ENCODE measurements around the gene CNN1. TPM values are rescaled to one million over a fixed set of nuclear protein-coding genes. Genes with fewer than 3 reads are reported as not detected.
A peak's percentile ranks its signal among the peaks of the same experiment; 100 is the strongest.
"Not testable (repeated sequence)": the region's sequence is repeated elsewhere in the genome, so short reads cannot be mapped to it uniquely, and the experiment has no call there.

The CNN1 gene
- total and polyA plus RNA-seq, 4 donors = 406 to 1,055 (median 558) TPM

DNA sequence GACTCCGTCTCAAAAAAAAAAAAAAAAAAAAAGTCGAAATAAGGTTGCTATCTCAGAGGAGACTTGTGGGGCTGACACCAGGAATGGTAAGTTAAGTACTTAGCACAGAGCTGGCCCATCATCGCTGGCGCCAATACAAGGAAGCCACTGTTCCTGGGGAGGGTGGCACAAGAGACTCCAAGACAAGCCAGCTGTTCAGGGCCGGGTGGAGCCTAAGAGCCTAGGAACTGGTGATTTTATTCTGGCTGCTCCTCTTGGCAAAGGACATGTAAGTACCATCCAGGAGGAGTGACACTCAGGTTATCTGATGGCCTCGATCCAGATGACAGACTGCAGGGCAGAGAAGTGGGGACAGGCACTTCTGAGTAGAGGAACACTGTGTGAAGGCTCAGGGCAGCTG, 16.6 kb downstream of the CNN1 start:
- no peak overlapping the region for H3K27ac ChIP-seq (ENCODE audit: low read depth in 1 of 2, low read length in 2 of 2)
- intact Hi-C loops (cut with DNase I) = no loop called here
- no peaks in the 10 kb centered on the region for H3K27me3 ChIP-seq (ENCODE audit: control insufficient read depth in 1 of 2, insufficient read depth in 2 of 2, low read length in 1 of 2)
- peaks cover 0 to 3% of the 10 kb centered on the region in 2 donors for H3K4me1 ChIP-seq (ENCODE audit: control insufficient read depth in 1 of 2, insufficient read depth in 2 of 2, low read length in 2 of 2)
- DNase-seq (no peak), ATAC-seq (ENCODE audit: low FRiP score) (no peak)
- H3K4me3 ChIP-seq (ENCODE audit: low read length in 2 of 2) = no peak overlapping the region
- 87 to 91% methylated on average over 5 to 6 of the region's 6 CpGs for WGBS, 2 donors
- H3K36me3 ChIP-seq (ENCODE audit: control insufficient read depth in 1 of 2, insufficient read depth in 2 of 2, low read length in 1 of 2) = peaks cover 0 to 3% of the 10 kb centered on the region in 2 donors
- H3K9me3 ChIP-seq (ENCODE audit: control insufficient read depth, low read length) = no peaks in the 10 kb centered on the region

DNA sequence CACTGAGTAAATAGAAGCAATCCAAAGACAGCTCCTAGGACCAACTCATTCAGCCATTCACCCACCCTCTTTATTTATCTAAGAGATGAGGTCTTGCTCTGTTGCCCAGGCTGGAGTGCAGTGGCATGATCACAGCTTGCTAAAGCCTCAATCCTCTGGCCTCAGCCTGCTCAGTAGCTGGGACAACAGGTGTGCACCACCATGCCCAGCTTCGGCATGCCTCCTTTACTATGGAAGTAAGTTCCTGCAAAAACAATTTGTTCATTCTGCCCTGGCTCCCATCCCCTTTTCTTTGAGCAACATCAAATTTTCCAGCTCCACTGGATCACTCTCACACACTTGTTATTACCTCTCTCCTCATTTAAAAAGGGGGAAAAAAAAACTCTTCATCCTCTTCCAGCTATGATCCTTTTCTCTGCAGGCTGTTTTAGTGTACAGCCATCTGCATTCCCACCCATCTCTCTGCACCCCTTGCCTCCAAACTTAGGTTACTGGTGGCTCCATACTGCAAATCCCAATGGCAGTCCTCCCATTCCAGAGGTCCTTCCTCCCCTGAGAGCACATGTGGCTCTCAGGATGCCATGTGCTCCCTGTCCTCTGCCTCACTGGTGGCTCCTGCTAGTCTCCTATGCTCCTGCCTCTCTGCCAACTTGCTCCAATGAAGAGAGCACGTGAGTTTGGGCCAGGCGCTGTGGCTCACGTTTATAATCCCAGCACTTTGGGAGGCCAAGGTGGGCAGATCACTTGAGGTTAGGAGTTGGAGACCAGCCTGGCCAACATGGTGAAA, 18.2 kb downstream of the CNN1 start:
- peaks cover 0 to 3% of the 10 kb centered on the region in 2 donors for H3K36me3 ChIP-seq (ENCODE audit: control insufficient read depth in 1 of 2, insufficient read depth in 2 of 2, low read length in 1 of 2)
- H3K4me1 ChIP-seq (ENCODE audit: control insufficient read depth in 1 of 2, insufficient read depth in 2 of 2, low read length in 2 of 2) = peaks cover 0 to 3% of the 10 kb centered on the region in 2 donors

DNA sequence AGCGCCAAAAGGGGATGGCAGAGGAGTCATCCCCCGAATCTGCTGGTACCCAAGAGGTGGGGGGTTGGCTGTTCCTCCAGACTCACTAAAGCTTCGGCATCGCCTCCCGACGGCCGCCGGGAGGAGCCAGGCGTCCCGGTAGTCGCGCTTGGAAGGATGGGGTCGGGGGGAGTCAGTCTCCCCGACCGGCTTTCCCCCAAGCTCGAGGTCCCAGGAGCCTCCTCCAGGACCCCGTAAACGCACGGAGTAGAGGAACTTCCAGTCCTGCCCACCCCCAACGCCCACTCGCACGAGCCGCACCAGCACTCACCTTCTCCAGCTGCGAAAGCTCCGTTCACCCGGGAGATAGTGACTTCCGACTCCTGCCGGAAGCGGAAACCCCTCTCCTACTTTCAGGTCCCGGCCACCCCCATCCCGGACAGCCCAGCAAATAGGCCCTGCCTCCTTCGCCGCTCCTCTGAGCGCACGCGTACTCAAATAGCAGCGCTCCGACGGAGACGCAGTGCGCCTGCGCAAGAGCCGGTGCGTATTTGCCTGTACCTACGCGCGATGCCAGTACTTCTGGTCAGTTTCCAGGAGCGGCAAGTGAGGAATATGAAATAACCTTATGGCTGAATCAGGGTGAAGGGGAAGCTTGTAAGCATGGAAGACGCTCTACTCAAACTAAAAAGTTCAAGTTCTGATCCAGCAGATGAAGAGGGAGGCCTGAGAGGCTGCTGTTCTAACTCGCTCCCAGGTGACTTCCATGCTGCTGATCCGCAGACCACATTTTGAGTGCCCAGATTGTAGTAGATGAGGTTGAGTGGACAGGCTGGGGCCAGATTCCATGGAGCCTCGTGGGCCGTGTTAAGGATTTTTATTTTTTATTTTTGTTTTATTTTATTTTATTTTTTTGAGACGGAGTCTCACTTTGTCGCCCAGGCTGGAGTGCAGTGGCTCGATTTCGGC, 20.5 kb downstream of the CNN1 start, which contains the start of gene ELOF1:
Gene ELOF1, minus strand, starts transcription at position 350 of the 948 bp plus-strand sequence. CDS start 4,883 bp downstream, outside the sequence.
- intact Hi-C loops (cut with DNase I) = no loop called here

More for the DNA sequence above, 18.2 kb downstream of the CNN1 start:
- Histone ChIP-seq H3K4me3 (ENCODE audit: low read length in 2 of 2) (no peak overlapping the region), H3K27me3 (ENCODE audit: control insufficient read depth in 1 of 2, insufficient read depth in 2 of 2, low read length in 1 of 2) (no peaks in the 10 kb centered on the region), H3K9me3 (ENCODE audit: control insufficient read depth, low read length) (no peaks in the 10 kb centered on the region), H3K27ac (ENCODE audit: low read depth in 1 of 2, low read length in 2 of 2) (no peak overlapping the region)
- DNase-seq = no peak
- 72 to 79% methylated on average over 4 of the region's 4 CpGs for WGBS, 2 donors
- no peak for ATAC-seq (ENCODE audit: low FRiP score)
- intact Hi-C loops (cut with DNase I) = no loop called here

DNA sequence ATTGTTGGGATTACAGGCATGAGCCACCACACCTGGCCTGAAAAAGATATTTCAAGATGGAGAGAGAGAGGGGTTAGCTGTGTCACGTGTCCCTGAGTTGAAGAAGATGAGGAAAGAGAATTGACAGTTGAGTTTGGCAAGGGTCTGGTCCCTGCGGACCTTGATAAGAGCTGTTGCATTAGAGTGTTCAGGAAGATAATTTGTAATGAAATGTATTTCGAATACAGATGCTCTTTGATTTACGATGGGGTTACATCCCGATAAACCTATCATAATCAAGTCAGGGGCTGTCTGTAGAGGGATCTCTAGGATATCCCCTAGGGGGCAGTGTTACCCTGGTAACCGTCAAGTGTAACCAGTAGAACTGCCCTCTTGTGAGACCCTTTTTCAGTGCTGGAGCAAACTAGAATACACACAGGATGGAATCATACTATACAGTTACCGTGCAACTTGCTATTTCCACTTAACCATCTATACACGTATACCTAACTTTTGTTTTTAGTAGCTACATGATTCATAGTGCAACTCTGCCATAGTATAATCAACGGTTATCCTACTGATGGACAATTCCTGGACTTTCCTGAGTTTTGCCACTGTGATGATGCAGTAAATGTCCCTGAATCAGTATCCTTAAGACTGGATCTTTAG, 21.9 kb downstream of the CNN1 start:
- Histone ChIP-seq H3K36me3 (ENCODE audit: control insufficient read depth in 1 of 2, insufficient read depth in 2 of 2, low read length in 1 of 2) (no peaks in the 10 kb centered on the region), H3K27ac (ENCODE audit: low read depth in 1 of 2, low read length in 2 of 2) (no peak overlapping the region), H3K4me3 (ENCODE audit: low read length in 2 of 2) (no peak overlapping the region), H3K4me1 (ENCODE audit: control insufficient read depth in 1 of 2, insufficient read depth in 2 of 2, low read length in 2 of 2) (peaks cover 0 to 3% of the 10 kb centered on the region in 2 donors), H3K9me3 (ENCODE audit: control insufficient read depth, low read length) (no peaks in the 10 kb centered on the region), H3K27me3 (ENCODE audit: control insufficient read depth in 1 of 2, insufficient read depth in 2 of 2, low read length in 1 of 2) (no peaks in the 10 kb centered on the region)
- intact Hi-C loops (cut with DNase I) = no loop called here
- no peak for DNase-seq
- no peak for ATAC-seq (ENCODE audit: low FRiP score)
- WGBS, 2 donors = 13 to 14% methylated on average over 9 of the region's 9 CpGs

More for the DNA sequence above, 20.5 kb downstream of the CNN1 start, which contains the start of gene ELOF1:
- peak; percentile 98 for ATAC-seq (ENCODE audit: low FRiP score)
- Histone ChIP-seq H3K4me1 (ENCODE audit: control insufficient read depth in 1 of 2, insufficient read depth in 2 of 2, low read length in 2 of 2) (peaks cover 0 to 3% of the 10 kb centered on the region in 2 donors), H3K27ac (ENCODE audit: low read depth in 1 of 2, low read length in 2 of 2) (peak within 1 kb of the TSS in 1 of 2 donors; percentile 53), H3K9me3 (ENCODE audit: control insufficient read depth, low read length) (no peaks in the 10 kb centered on the region), H3K36me3 (ENCODE audit: control insufficient read depth in 1 of 2, insufficient read depth in 2 of 2, low read length in 1 of 2) (peaks cover 0 to 3% of the 10 kb centered on the region in 2 donors), H3K4me3 (ENCODE audit: low read length in 2 of 2) (peak within 1 kb of the TSS; percentile 73 to 87), H3K27me3 (ENCODE audit: control insufficient read depth in 1 of 2, insufficient read depth in 2 of 2, low read length in 1 of 2) (no peaks in the 10 kb centered on the region)
- peak; percentile 99 for DNase-seq
- 1 to 3% methylated on average over 57 of the region's 57 CpGs for WGBS, 2 donors

DNA sequence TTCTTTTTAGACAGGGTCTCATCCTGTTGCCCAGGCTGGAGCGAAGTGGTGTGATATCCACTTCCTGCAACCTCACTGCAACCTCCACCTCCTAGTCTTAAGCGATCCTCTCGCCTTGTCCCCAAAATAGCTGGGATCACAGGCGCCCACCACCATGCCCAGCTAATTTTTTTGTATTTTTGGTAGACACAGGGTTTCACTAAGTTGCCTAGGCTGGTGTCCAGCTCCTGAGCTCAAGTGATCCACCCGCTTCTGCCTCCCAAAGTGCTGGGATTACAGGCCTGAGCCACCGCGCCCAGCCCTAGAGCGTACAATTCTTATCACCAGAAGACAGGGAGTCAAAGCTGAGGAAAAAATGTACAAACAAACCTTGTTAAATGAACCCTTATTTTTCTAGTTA, 24.9 kb downstream of the CNN1 start:
- Histone ChIP-seq H3K27ac (ENCODE audit: low read depth in 1 of 2, low read length in 2 of 2) (no peak overlapping the region), H3K9me3 (ENCODE audit: control insufficient read depth, low read length) (no peaks in the 10 kb centered on the region), H3K4me3 (ENCODE audit: low read length in 2 of 2) (no peak overlapping the region), H3K27me3 (ENCODE audit: control insufficient read depth in 1 of 2, insufficient read depth in 2 of 2, low read length in 1 of 2) (no peaks in the 10 kb centered on the region), H3K4me1 (ENCODE audit: control insufficient read depth in 1 of 2, insufficient read depth in 2 of 2, low read length in 2 of 2) (no peaks in the 10 kb centered on the region), H3K36me3 (ENCODE audit: control insufficient read depth in 1 of 2, insufficient read depth in 2 of 2, low read length in 1 of 2) (no peaks in the 10 kb centered on the region)
- 88 to 90% methylated on average over 8 of the region's 8 CpGs for WGBS, 2 donors
- ATAC-seq (ENCODE audit: low FRiP score) (no peak), DNase-seq (no peak)
- intact Hi-C loops (cut with DNase I) = no loop called here

DNA sequence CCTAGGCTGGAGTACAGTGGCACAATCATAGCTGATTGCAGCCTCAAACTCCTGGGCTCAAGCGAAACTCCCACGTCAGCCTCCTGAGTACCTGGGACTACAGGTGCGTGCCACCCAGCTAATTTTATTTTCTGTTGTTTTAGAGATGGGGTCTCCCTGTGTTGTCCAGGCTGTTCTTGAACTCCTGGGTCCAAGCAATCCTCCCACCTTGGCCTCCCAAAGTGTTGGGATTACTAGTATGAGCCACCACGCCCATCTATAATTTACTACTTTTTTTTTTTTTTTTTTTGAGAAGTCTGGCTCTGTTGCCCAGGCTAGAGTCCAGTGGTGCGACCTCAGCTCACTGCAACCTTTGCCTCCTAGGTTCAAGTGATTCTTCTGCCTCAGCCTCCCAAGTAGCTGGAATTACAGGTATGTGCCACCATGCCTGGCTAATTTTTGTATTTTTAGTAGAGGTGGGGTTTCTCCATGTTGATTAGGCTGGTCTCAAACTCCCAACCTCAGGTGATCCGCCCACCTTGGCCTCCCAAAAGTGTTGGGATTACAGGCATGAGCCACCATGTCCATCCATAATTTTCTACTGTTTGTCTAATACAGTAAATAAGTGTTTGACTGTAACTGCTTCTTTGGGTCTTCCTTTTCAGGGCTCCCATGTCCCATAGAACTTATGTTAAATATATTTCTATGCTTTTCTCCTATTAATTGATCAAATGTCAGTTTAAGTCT, 25.6 kb downstream of the CNN1 start:
- H3K36me3 ChIP-seq (ENCODE audit: control insufficient read depth in 1 of 2, insufficient read depth in 2 of 2, low read length in 1 of 2); H3K9me3 ChIP-seq (ENCODE audit: control insufficient read depth, low read length); ATAC-seq (ENCODE audit: low FRiP score); intact Hi-C loops (cut with DNase I); H3K27ac ChIP-seq (ENCODE audit: low read depth in 1 of 2, low read length in 2 of 2); DNase-seq; H3K4me3 ChIP-seq (ENCODE audit: low read length in 2 of 2); H3K4me1 ChIP-seq (ENCODE audit: control insufficient read depth in 1 of 2, insufficient read depth in 2 of 2, low read length in 2 of 2); H3K27me3 ChIP-seq (ENCODE audit: control insufficient read depth in 1 of 2, insufficient read depth in 2 of 2, low read length in 1 of 2): not testable (repeated sequence)
- WGBS, 2 donors = 91% methylated on average over 6 of the region's 6 CpGs

DNA sequence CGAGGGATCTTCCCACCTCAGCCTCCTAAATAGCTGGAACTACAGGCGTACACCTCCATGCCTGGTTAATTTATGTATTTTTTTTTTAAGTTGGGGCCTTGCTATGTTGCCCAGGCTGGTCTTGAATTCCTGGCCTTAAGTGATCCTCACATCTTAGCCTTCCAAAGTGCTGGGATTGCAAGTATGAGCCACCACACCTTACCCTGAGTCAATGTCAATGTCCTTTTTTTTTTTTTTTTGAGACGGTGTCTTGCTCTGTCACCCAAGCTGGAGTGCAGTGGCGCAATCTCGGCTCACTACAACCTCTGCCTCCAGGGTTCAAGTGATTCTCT, 27.0 kb downstream of the CNN1 start:
- H3K4me3 ChIP-seq (ENCODE audit: low read length in 2 of 2); H3K36me3 ChIP-seq (ENCODE audit: control insufficient read depth in 1 of 2, insufficient read depth in 2 of 2, low read length in 1 of 2); H3K9me3 ChIP-seq (ENCODE audit: control insufficient read depth, low read length); H3K27ac ChIP-seq (ENCODE audit: low read depth in 1 of 2, low read length in 2 of 2); H3K4me1 ChIP-seq (ENCODE audit: control insufficient read depth in 1 of 2, insufficient read depth in 2 of 2, low read length in 2 of 2); H3K27me3 ChIP-seq (ENCODE audit: control insufficient read depth in 1 of 2, insufficient read depth in 2 of 2, low read length in 1 of 2); ATAC-seq (ENCODE audit: low FRiP score); DNase-seq; intact Hi-C loops (cut with DNase I): not testable (repeated sequence)
- 86 to 90% methylated on average over 5 of the region's 5 CpGs for WGBS, 2 donors

DNA sequence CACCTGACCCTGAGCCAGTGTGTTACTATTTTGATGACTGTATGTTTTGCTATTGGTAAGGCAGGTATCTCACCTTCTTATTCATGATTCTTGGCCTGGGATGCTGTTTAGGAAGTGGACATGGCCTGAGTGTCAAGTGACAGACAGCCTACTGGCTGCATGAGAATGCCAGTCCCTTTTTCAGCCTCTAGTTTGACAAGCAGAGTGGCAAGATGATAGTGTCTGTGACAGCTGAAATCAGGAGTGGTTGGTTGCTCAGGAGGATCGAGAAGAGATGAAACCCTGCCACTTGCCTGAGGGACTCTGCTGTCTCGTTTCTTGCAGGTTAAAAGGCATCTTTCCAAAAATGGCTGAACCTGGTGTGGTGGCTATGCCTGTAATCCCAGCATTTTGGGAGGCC, 27.5 kb downstream of the CNN1 start:
- ATAC-seq (ENCODE audit: low FRiP score) (no peak), DNase-seq (no peak)
- 82 to 88% methylated on average over 2 of the region's 2 CpGs for WGBS, 2 donors
- intact Hi-C loops (cut with DNase I) = no loop called here
- Histone ChIP-seq H3K4me1 (ENCODE audit: control insufficient read depth in 1 of 2, insufficient read depth in 2 of 2, low read length in 2 of 2) (no peaks in the 10 kb centered on the region), H3K27ac (ENCODE audit: low read depth in 1 of 2, low read length in 2 of 2) (no peak overlapping the region), H3K9me3 (ENCODE audit: control insufficient read depth, low read length) (no peaks in the 10 kb centered on the region), H3K4me3 (ENCODE audit: low read length in 2 of 2) (no peak overlapping the region), H3K27me3 (ENCODE audit: control insufficient read depth in 1 of 2, insufficient read depth in 2 of 2, low read length in 1 of 2) (no peaks in the 10 kb centered on the region), H3K36me3 (ENCODE audit: control insufficient read depth in 1 of 2, insufficient read depth in 2 of 2, low read length in 1 of 2) (no peaks in the 10 kb centered on the region)
